A549 (cell line): Measurements from ENCODE around the gene TSNAXIP1. TPM values are rescaled to one million over a fixed set of nuclear protein-coding genes. Genes with fewer than 3 reads are reported as not detected.
A peak's percentile ranks its signal among the peaks of the same experiment; 100 is the strongest.

Source experiments
- ATAC-seq, 2 experiments: fragments of 200-7000 bp in 1 of 2; fragments of >200 bp in 1 of 2; cut with Nextera tagmentation in 1 of 2; cut with Tn5 transposase in 1 of 2; 3 replicates each; pipeline versions ENCODE4 v1.8.0 to v1.9.1; 2018 to 2020; ENCODE audit warnings: mild to moderate bottlenecking in 1 of 2, moderate library complexity in 1 of 2
- CTCF ChIA-PET: fragments of 300-600 bp; sonication (Branson Sonifier 250); formaldehyde crosslinking; extraction: SDS; loops from one replicate; lab custom pipeline; 2021; ENCODE audit warnings: antibody characterized with exemption, inconsistent platforms; lab: Yijun Ruan, JAX
- POLR2A ChIA-PET: fragments of 350-600 bp; formaldehyde crosslinking; extraction: SDS; loops from one replicate; lab custom pipeline; 2021; ENCODE audit warnings: antibody characterized with exemption, inconsistent platforms; lab: Yijun Ruan, JAX
- DNase-seq, 2 experiments: peaks; one replicate each; pipeline versions ENCODE4 v3.0.0 to v3.0.0-alpha.2; 2011 to 2016; ENCODE audit warnings: low read depth in 1 of 2, low spot score in 1 of 2
- FAIRE-seq: peaks from 2 replicates; lab custom pipeline; 2011; peaks lifted over from hg19 to GRCh38; lab: Jason Lieb, UNC
- H3K27ac ChIP-seq, 2 experiments: fragments of >200 bp; sonication (Bioruptor Twin); formaldehyde crosslinking; 3 replicates each; pipeline ENCODE4 v1.5.1; 2016 to 2017
- H3K4me1 ChIP-seq: fragments of >200 bp; sonication (Bioruptor Twin); formaldehyde crosslinking; 3 replicates; pipeline ENCODE4 v1.6.1; 2016
- H3K4me2 ChIP-seq: fragments of >200 bp; sonication (Bioruptor Twin); formaldehyde crosslinking; 3 replicates; pipeline ENCODE4 v1.6.1; 2016
- H3K4me3 ChIP-seq: fragments of >200 bp; sonication (Bioruptor Twin); formaldehyde crosslinking; 3 replicates; pipeline ENCODE4 v1.5.1; 2016
- H3K9me3 ChIP-seq: fragments of >200 bp; sonication (Bioruptor Twin); formaldehyde crosslinking; 3 replicates; pipeline ENCODE4 v1.6.1; 2016
- BHLHE40 ChIP-seq: IDR thresholded peaks from 2 replicates; pipeline ENCODE4 v1.6.1; 2012; ENCODE audit warnings: low read depth, low read length, inconsistent platforms
- CBX2 ChIP-seq: fragments of 200-600 bp; sonication (generic); IDR thresholded peaks from 2 replicates; pipeline ENCODE4 v1.6.1; 2016; ENCODE audit warnings: low read depth, mild to moderate bottlenecking, borderline replicate concordance
- CHD4 ChIP-seq: fragments of 200-600 bp; sonication (generic); IDR thresholded peaks from 2 replicates; pipeline ENCODE4 v1.6.1; 2016; ENCODE audit warnings: antibody characterized with exemption, mild to moderate bottlenecking, borderline replicate concordance
- FOSB ChIP-seq: fragments of 250-450 bp; sonication (Bioruptor Pico); IDR thresholded peaks from 2 replicates; pipeline ENCODE4 v1.5.0; 2020; ENCODE audit warnings: mild to moderate bottlenecking, moderate library complexity
- GATA3 ChIP-seq: IDR thresholded peaks from 2 replicates; pipeline ENCODE4 v1.6.1; 2012; ENCODE audit warnings: borderline replicate concordance
- HOXB5 ChIP-seq: fragments of 250-450 bp; sonication (Bioruptor Pico); IDR thresholded peaks from 2 replicates; pipeline ENCODE4 v1.5.0; 2020; ENCODE audit warnings: mild to moderate bottlenecking, moderate library complexity
- JUN ChIP-seq, 2 experiments: fragments of >200 bp; sonication (Bioruptor Twin); formaldehyde crosslinking; IDR thresholded peaks; 2 replicates in 1 of 2; 3 replicates in 1 of 2; pipeline ENCODE4 v1.6.1; 2016 to 2017
- JUNB ChIP-seq: fragments of >200 bp; sonication (Bioruptor Twin); formaldehyde crosslinking; IDR thresholded peaks from 2 replicates; pipeline ENCODE4 v1.6.1; 2016
- KDM5A ChIP-seq: fragments of 200-600 bp; sonication (generic); IDR thresholded peaks from 2 replicates; pipeline ENCODE4 v1.6.1; 2016; ENCODE audit warnings: antibody characterized with exemption, mild to moderate bottlenecking
- MAX ChIP-seq: IDR thresholded peaks from 2 replicates; pipeline ENCODE4 v1.6.1; 2012
- MYC ChIP-seq: IDR thresholded peaks from 2 replicates; pipeline ENCODE4 v1.6.1; 2012; ENCODE audit warnings: mild to moderate bottlenecking, inconsistent platforms, low read length, improper control_type of control experiment, borderline replicate concordance
- NFE2L2 ChIP-seq: fragments of 150-350 bp; conservative IDR thresholded peaks from 2 replicates; pipeline ENCODE4 v1.6.1; 2014; ENCODE audit warnings: low read length
- NPAS2 ChIP-seq: fragments of 250-450 bp; sonication (Bioruptor Pico); IDR thresholded peaks from 2 replicates; pipeline ENCODE4 v1.8.0; 2022; ENCODE audit warnings: mild to moderate bottlenecking, moderate library complexity, borderline replicate concordance
- PHF8 ChIP-seq: fragments of 200-600 bp; sonication (generic); IDR thresholded peaks from 2 replicates; pipeline ENCODE4 v1.6.1; 2016; ENCODE audit warnings: low read depth, mild to moderate bottlenecking, antibody characterized with exemption, moderate library complexity, borderline replicate concordance
- POLR2A ChIP-seq: IDR thresholded peaks from 2 replicates; pipeline ENCODE4 v1.6.1; 2012; ENCODE audit warnings: mild to moderate bottlenecking, low read length
- RAD21 ChIP-seq, 2 experiments: fragments of >200 bp in 1 of 2; sonication (Bioruptor Twin) in 1 of 2; formaldehyde crosslinking in 1 of 2; IDR thresholded peaks in 1 of 2; conservative IDR thresholded peaks in 1 of 2; 2 replicates in 1 of 2; 3 replicates in 1 of 2; pipeline ENCODE4 v1.6.1; 2012 to 2018; ENCODE audit warnings: inconsistent platforms in 1 of 2
- RFX5 ChIP-seq: fragments of 450-650 bp; IDR thresholded peaks from 2 replicates; pipeline ENCODE4 v1.7.1; 2014; ENCODE audit warnings: antibody characterized with exemption, mild to moderate bottlenecking, moderate library complexity
- WGBS: methylation state at CpG from one replicate; pipeline ENCODE4 v1.1.6; 2017; ENCODE audit errors: missing lambda C conversion rate; 5-methylcytosine and 5-hydroxymethylcytosine counted together
- polyA plus RNA-seq, 4 experiments: library from polyadenylated mRNA; depleted of rRNA in 3 of 4; stranded (reverse); fragments of >200 nt; fragmentation: RNase III in 1 of 4; extraction: RNeasy Plus Mini Kit Qiagen cat#74134 plus additional on column Dnase treatment in 1 of 4; gene quantifications; 2 replicates in 3 of 4; 3 replicates in 1 of 4; pipeline ENCODE4 v1.2.3, GENCODE V29; 2011 to 2017
- TF ChIP-seq, protein P1 (sequence below): fragments of >200 bp; sonication (Bioruptor Twin); formaldehyde crosslinking; IDR thresholded peaks from 2 replicates; pipeline ENCODE4 v1.6.1; 2016
- TF ChIP-seq, protein P2 (sequence below): fragments of >200 bp; sonication (Bioruptor Twin); formaldehyde crosslinking; IDR thresholded peaks from 3 replicates; pipeline ENCODE4 v1.5.1; 2016
- TF ChIP-seq, protein P3 (sequence below): fragments of 250-450 bp; sonication (Bioruptor Pico); IDR thresholded peaks from 2 replicates; pipeline ENCODE4 v1.5.0; 2020; ENCODE audit warnings: low read depth, mild to moderate bottlenecking, moderate library complexity

The TSNAXIP1 gene
- polyA plus RNA-seq, 2 of the 4 experiments (the other 2 are of a cell fraction): 0.68 to 1.1 TPM

DNA sequence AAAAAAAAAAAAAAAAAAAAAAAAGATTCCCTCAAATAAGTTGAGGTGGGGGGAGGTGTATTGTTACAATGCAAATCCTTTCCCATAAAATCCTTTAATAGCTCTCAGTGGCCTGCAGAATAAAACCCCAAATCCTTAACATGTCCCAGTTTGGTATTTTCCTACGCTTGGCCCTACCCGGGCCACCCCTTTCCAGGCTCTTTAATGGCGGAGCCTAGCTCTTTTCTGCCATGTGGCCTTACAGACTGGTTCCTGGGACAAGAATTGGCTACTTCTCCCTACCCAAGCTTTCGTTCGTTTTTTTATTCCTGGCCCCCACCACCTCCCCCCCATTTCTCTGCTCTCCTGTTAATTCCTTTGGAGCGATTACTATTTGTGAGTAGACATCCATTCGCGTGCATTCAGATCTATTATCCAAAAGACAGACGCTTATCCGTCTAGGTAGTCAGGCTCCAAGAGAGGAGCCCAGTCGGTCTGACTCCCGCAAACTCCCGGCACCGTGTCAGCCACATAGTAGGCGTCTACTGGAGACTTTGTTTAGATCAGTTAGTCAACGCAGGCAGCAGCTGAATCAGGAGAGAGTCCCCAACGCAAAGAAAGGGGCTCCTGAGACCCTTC, 34.6 kb downstream of the TSNAXIP1 start:
- POLR2A ChIA-PET: no interaction called here
- Histone ChIP-seq H3K9me3 (no peaks in the 10 kb centered on the region), H3K27ac (peak overlapping the region; percentile 97 to 98), H3K4me2 (peak overlapping the region; percentile 87), H3K4me1 (peaks cover 33% of the 10 kb centered on the region), H3K4me3 (peak overlapping the region; percentile 58)
- no peak for FAIRE-seq
- TF ChIP-seq RFX5 (0 out of 2 replicates have a peak, but pooled peaks have one; percentile 25), JUN (IDR thresholded peaks at IDR 0.05) (no peak)
- CTCF ChIA-PET: interaction anchor here (0.8 to 3.3 kb wide), 7 partner anchors 11 to 42 kb away, joined by 3 to 25 read pairs (median 3); no protein-coding TSS in a partner anchor
- WGBS: 49% methylated on average over 17 of the region's 17 CpGs
- DNase-seq: no peak
- peak; percentile 11 to 22; a peak in 5 of 6 replicates for ATAC-seq

DNA sequence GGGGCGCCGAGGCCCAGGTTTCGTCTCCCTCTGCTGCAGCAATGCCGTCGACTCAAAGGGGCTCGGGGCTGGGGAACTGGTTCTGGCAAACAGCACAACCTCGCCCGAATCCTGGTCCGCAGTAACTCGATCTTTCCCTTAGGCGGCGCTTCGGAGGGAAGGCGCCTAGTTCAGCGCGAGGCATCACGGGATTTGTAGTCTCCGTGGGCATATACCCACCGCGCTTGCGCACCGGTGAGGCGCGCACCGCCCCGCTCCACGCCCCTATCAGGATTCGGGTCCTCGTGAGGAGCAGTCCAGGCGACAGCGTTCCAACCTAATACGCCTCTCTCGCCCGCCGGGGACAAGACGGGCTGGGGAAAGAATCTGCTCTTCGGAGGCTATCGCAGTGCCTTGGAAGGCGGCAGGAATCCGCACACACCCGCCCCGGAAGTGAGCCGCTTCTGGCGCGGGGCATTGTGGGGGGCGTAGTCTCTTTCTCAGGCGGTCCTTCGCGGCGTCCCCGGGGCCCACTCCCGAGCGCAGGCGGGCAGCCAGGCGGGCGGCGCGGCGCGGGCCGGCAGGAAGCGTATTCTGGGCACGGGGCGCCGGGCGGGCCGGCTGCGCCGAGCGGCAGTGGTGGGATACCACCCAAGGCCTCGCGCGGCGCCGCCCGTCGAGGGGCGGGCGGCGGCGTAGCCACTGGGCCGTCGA, 35.3 kb downstream of the TSNAXIP1 start, which contains the start of gene THAP11:
TSS of gene THAP11 (plus strand) at position 505 of the 693 bp plus-strand sequence. CDS start 235 bp downstream, outside the sequence.
- FAIRE-seq (no peak), ATAC-seq (peak; percentile 65 to 70), DNase-seq (peak; percentile 88 to 96)
- POLR2A ChIA-PET: no interaction called here
- Histone ChIP-seq H3K4me3 (peak within 1 kb of the TSS; percentile 58), H3K9me3 (no peaks in the 10 kb centered on the region), H3K27ac (peak within 1 kb of the TSS; percentile 97 to 98), H3K4me2 (peak within 1 kb of the TSS; percentile 87), H3K4me1 (peaks cover 33% of the 10 kb centered on the region)
- TF ChIP-seq NFE2L2: no peak
- peak; percentile 8; the same call in 1 of the 2 replicates for TF ChIP-seq MAX
- TF ChIP-seq, protein P1, sequence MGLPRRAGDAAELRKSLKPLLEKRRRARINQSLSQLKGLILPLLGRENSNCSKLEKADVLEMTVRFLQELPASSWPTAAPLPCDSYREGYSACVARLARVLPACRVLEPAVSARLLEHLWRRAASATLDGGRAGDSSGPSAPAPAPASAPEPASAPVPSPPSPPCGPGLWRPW: no peak
- no peak for TF ChIP-seq CHD4
- TF ChIP-seq GATA3: no peak
- 0 out of 5 replicates have a peak, but pooled peaks of 1 of the 2 experiments have one; percentile 29 for TF ChIP-seq RAD21 (conservative IDR thresholded peaks at IDR 0.05 in 1 of 2, IDR thresholded peaks at IDR 0.05 in 1 of 2)
- TF ChIP-seq RFX5: 0 out of 2 replicates have a peak, but pooled peaks have one; percentile 5
- TF ChIP-seq POLR2A: peak; percentile 56
- TF ChIP-seq HOXB5 (CRISPR knock-in tag): no peak
- TF ChIP-seq PHF8: peak; percentile 40; the same call in 1 of the 2 replicates
- TF ChIP-seq JUNB: no peak
- peak in 1 of 2 experiments; percentile 81; a peak in 2 of 5 replicates for TF ChIP-seq JUN (IDR thresholded peaks at IDR 0.05)
- peak; percentile 52; the same call in 1 of the 2 replicates for TF ChIP-seq MYC
- TF ChIP-seq, protein P2, sequence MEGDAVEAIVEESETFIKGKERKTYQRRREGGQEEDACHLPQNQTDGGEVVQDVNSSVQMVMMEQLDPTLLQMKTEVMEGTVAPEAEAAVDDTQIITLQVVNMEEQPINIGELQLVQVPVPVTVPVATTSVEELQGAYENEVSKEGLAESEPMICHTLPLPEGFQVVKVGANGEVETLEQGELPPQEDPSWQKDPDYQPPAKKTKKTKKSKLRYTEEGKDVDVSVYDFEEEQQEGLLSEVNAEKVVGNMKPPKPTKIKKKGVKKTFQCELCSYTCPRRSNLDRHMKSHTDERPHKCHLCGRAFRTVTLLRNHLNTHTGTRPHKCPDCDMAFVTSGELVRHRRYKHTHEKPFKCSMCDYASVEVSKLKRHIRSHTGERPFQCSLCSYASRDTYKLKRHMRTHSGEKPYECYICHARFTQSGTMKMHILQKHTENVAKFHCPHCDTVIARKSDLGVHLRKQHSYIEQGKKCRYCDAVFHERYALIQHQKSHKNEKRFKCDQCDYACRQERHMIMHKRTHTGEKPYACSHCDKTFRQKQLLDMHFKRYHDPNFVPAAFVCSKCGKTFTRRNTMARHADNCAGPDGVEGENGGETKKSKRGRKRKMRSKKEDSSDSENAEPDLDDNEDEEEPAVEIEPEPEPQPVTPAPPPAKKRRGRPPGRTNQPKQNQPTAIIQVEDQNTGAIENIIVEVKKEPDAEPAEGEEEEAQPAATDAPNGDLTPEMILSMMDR: peak; percentile 58
- CTCF ChIA-PET: interaction anchor here (1.2 to 3.3 kb wide), 5 partner anchors 13 to 41 kb away, joined by 3 to 25 read pairs (median 3); no protein-coding TSS in a partner anchor
- 3% methylated on average over 31 of the region's 83 CpGs for WGBS

GRCh38 chr16:67842509-67843342, 36.0 kb downstream of the TSNAXIP1 start:
- Histone ChIP-seq H3K9me3 (no peaks in the 10 kb centered on the region), H3K4me3 (peak overlapping the region; percentile 58), H3K27ac (peak overlapping the region; percentile 97 to 98), H3K4me2 (peak overlapping the region; percentile 87), H3K4me1 (peaks cover 33% of the 10 kb centered on the region)
- WGBS: 64% methylated on average over 48 of the region's 67 CpGs
- peak in 1 of 2 experiments; percentile 21; a peak in 2 of 6 replicates for ATAC-seq
- no peak for FAIRE-seq
- peak in 1 of 2 experiments; percentile 48 for DNase-seq
- ChIA-PET CTCF (interaction anchor here (1.9 to 4.1 kb wide), 2 partner anchors 27 to 86 kb away, joined by 4 to 38 read pairs; no protein-coding TSS in a partner anchor), POLR2A (interaction anchor here (0.7 kb wide), 1 partner anchor 36 kb away, joined by 3 read pairs; the partner anchor contains the start of gene TSNAXIP1)
- TF ChIP-seq FOSB (CRISPR knock-in tag) (no peak), BHLHE40 (no peak), CBX2 (no peak), NPAS2 (no peak), JUN (IDR thresholded peaks at IDR 0.05) (peak in 1 of 2 experiments; percentile 31; a peak in 1 of 5 replicates), KDM5A (no peak)
- TF ChIP-seq, protein P2: no peak
- TF ChIP-seq, protein P3, sequence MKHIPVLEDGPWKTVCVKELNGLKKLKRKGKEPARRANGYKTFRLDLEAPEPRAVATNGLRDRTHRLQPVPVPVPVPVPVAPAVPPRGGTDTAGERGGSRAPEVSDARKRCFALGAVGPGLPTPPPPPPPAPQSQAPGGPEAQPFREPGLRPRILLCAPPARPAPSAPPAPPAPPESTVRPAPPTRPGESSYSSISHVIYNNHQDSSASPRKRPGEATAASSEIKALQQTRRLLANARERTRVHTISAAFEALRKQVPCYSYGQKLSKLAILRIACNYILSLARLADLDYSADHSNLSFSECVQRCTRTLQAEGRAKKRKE (CRISPR knock-in tag): no peak
